Activated CD4-positive, alpha-beta T cell treated with anti-CD3 and anti-CD28 coated beads for 48 hours (primary cell): ENCODE measurements around the gene ERMAP.
"Not testable (repeated sequence)": the region's sequence is repeated elsewhere in the genome, so short reads cannot be mapped to it uniquely, and the experiment has no call there.

Experiments used
- DNase-seq: peaks from one replicate; pipeline ENCODE4 v3.0.0-alpha.2; 2020

The ERMAP gene

GRCh38 chr1:42814815-42815214 is 2.1 kb upstream of the ERMAP start:
- not testable (repeated sequence) for DNase-seq

DNA sequence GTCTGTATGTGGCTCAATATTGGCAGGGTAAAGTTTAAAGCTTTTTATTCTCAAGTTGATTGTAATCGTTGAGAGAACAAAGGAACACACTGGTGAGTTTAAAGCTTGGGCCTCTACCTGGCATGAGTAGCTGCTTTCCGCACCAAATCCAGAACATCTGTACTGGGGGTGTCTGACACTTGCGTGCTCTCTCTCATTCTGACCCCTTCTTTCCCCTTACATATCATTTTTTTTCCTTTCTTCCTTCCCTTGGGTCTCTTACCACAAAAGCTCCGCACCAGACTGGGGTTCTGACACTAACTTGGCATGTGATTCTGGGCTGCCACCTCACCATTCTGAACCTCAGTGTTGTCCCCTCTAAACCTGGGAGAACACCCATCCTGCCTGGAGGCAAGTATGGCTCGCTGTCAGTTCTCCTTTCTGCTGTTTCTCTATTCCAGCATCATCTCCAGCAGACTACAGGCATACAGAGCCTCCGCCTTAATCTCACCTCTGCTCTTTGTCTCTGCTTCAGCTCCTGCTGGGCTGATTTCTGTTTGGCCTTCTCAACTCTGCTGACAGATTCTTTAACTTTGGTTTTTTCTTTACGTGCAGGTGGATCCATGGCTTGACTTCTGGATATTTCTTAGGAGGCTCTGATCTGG is 859 bp upstream of the ERMAP start:
- peak; percentile 6 for DNase-seq

GRCh38 chr1:42817440-42817767 is 482 bp downstream of the ERMAP start:
- DNase-seq, result no peak

- no peak for DNase-seq
Measured at GRCh38 chr1:42817976-42818375, 1.1 kb downstream of the ERMAP start.

- no peak for DNase-seq
Measured at GRCh38 chr1:42820813-42821212, 3.9 kb downstream of the ERMAP start.

GRCh38 chr1:42821690-42822089 is 4.8 kb downstream of the ERMAP start:
- no peak for DNase-seq

DNA sequence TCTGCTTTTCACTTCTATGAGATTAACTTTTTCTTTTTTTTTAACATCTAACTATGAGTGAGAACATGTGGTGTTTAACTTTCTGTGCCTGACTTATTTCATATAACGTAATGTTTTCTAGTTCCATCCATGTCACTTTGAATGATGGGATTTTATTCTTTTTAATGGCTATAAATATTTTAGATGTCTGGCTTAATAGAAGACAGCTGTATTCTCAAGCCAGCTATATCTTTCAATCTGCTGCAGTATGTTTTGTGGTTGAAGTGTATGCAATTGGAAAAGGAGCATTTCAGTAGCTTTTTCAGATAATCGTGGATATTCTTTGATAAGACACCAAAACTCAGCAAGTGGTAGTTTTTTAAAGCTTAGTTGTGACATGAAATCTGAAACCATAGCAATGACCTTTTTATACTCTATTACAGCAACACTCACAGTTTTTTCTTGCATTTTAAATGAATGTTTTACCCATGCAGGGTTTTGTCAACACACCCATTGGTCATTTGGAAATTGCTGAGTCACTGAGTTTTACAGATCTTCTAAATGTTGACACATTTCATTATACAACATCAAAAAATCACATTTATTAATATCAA is 6.0 kb downstream of the ERMAP start:
- DNase-seq, result no peak

- no peak for DNase-seq
Measured at GRCh38 chr1:42824481-42825035, 7.6 kb downstream of the ERMAP start.

DNA sequence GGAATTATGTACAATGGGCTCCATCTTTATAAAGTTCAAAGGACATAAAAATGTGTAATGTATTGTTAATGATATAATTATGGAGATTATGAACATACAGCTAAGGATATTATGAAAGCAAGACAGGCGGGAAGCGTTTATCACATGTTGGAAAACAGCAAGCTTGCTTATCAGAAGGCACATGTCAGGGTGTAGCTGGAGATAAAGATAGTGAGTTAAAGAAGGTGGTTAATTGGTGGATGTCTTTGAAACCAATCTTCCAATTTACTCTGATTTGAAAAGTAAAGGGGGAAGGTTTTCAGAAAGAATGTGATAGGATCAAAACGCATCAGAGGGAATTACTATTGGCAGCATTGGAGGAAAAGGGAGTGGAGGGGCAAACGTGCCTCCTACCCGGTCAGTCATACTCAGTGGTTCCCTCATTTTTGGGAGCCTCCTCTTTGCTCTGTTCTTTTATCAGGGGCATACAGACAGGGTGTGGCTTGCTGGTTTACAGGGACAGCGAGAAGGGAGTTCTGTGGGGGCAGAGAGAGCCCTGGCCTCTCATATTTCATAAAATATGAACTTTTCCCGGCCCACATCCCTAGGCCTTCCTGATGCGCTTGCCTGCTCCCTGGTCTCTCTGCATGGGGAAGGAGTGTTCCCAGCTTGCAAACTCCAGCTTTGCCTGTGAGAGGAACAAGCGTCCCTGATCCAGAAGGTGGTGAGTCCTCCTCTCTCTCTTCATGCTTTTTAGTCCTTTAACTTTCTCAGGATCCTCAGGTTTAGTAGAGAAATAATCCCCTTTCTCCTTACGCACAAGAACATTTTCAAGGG is 8.3 kb downstream of the ERMAP start:
- DNase-seq, result no peak

GRCh38 chr1:42830631-42831030 is 13.7 kb downstream of the ERMAP start:
- no peak for DNase-seq

DNA sequence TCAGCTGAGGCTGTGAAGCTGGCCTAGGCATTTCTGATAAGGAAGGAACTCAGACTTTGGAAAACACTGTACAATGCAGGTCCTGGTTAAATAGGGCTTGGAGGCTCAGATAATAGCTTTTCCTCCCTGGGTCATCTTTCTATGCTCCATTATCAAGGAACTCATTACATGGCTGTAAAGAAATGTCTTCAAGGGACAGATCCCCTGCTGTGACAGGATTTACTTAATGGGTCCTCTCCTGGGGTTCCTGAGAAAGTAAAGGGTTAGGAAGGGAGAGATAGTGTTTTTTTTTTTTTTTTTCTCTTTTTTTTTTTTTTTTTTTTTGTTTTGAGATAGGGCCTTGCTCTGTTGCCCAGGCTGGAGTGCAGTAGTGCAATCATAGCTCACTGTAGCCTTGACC is 14.4 kb downstream of the ERMAP start:
- DNase-seq, result no peak

DNA sequence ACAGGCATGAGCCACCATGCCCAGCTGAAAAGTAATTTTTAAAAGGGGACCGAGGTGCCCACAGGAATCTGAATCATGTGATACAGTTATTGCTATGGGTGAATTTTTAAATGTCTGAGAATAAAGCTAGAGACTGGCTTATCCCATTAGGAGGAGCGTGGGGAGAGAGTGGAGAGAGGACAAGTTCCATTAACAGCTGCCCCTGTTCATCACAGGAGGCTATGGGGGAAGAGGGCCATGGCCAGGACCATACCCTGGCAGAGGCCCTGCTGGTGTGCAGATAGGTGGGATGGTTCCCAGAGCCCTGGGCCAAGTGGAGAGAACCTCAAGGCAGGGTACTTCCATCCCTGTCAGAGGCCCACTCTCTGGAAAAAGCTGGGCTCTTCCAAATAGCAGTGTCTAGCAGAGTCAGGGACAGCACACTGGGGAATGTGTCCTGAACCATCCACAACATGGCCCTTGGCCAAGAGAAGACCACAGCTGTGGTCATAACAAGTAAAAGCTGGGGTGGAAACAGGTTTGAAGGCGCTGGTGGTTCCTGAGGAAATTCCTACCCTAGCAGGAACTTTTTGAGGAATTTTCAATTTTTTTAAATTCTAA is 15.8 kb downstream of the ERMAP start:
- no peak for DNase-seq

GRCh38 chr1:42833981-42834380 is 17.1 kb downstream of the ERMAP start:
- no peak for DNase-seq

DNA sequence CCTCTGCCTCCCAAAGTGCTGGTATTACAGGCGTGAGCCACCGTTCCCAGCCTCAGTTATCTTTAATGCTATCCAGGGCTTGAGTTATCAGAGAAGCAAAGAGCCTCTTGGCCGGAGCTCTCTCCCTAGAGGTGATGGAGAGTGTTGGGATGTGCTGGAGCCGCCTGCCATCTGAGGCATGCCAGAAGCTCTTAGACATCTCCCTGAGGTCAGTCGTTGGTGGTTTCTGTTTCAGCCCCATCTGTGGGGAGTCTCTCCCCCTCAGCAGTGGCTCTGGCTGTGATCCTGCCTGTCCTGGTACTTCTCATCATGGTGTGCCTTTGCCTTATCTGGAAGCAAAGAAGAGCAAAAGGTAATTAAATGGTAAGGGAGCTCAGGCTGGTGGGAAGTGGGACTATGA is 17.9 kb downstream of the ERMAP start:
- DNase-seq, result no peak

DNA sequence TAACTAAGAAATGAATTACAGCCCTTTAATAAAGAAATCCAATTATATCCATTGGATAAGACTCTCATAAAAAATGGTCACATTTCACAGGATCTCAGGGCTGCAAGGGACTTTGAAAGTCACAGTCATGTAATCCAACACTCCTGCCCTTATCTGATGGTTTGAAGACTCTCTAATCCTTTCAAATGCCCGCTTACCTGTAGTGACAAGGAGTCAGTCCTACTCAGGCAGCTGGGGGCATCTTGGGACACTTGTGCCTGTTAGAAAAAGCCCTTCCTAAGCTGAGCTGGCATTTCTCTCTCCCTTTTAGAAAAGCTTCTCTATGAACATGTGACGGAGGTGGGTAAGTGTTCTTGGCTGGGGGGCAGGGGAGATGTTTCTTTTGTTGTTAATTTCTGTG is 18.5 kb downstream of the ERMAP start:
- no peak for DNase-seq

DNA sequence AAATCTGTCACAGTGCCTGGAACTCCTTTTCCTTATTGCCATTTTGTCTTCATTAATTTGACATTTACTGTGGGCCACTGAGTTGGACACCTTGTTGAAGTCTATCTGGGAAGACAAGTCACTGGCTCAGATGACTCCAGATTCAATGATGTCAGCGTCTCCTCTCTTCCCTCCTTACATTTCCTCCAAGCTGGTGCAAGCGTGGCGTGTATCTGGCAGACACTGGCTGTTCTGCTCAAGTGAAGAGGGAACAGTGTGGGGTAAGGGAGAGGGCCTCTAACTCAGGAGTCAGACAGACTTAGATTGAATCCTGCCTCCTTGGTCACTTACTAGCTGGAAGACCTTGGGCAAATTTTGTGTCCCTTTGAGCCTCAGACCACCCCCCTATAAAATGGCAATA is 20.8 kb downstream of the ERMAP start:
- no peak for DNase-seq

GRCh38 chr1:42838482-42839190 is 21.7 kb downstream of the ERMAP start:
- no peak for DNase-seq

DNA sequence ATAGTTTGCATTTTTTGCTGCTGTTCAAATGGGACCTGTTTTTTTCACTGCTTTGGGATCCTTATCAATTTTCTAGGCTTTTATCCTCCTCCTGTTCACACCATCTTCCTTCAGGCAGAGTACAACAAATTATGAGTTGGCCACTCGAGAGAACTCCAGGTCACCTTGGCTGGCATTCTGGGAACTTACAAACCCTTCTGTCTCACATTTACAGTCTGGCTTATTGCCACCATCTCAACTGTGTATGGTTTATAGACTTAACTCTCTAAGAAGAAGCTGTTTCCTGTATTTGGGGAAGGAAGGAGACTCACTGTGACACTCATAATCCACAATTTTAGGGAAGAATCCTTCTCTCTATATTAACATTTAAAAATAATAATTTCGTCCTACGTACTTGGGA is 24.1 kb downstream of the ERMAP start:
- DNase-seq, result no peak

GRCh38 chr1:42841440-42842147 is 24.7 kb downstream of the ERMAP start:
- DNase-seq, result no peak

DNA sequence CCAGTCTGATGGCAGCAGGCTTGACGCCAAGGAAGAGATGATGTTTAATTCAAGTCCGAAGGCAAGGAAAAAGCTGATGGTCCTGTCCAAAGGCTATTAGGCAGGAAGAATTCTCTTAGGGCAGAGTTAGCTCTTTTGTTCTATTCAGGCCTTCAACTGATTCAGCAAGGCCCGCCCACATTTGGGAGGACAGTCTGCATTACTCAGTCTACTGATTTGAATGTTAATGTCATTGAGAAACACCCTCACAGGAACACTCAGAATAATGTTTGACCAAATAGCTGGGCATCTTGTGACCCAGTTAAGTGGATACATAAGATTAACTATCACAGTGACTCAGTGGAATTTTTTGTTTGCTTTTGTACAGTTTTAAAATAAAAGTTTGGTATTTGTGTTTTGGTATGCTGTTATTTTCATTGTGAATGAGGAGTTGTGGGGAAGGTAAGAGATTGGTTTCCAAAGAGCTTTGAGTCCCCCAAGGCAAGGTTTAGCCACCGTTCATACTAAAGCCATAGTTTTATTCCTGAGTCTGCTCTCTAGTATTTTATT is 27.7 kb downstream of the ERMAP start:
- DNase-seq, result peak; percentile 36

DNA sequence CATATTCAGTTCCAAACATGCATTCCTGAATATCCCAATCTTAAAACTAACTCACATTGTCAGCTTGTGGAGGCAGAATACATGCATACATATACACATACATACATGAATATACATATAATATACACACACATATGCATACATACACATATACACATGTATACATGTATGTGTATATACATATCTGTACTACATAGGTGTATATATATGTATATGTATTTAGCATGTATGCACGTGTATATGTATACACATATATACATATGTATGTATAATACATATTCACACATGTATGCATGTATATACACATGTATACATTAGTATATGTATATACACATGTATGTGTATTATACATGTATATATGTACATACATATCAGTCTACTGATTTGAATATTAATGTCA is 28.3 kb downstream of the ERMAP start:
- DNase-seq, result no peak

DNA sequence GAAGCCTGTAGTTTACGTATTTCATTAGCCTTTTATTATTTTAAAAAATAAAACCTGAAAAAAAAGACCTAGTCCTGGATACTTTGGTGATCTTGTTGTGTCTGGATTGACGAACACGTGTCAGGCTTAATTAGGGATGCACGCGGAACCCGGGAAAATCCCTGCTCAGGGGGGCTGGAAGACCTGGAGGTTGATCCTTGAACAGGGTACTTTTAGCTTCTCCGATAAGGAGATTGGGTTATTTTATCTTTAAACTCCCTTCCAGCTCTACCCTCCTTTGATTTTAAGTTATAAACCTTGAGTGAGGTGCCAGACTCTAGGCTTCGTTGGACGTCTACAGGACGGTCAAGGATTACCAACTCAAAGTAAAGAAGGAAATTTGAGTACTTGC is 28.9 kb downstream of the ERMAP start:
- no peak for DNase-seq
